Spinal cord (tissue), 10 donors: ENCODE data around the gene TCEAL9. TPM values are rescaled to one million over a fixed set of nuclear protein-coding genes. Genes with fewer than 3 reads are reported as not detected.

Experiments
- DNase-seq, 6 donors: peaks; one replicate each; pipeline versions ENCODE4 v3.0.0 to v3.0.0-alpha.2; 2013 to 2015; ENCODE audit warnings: low spot score in 6 of 6, low read depth in 4 of 6
- H3K27ac ChIP-seq: one replicate; pipeline ENCODE4 v1.5.1; 2013; ENCODE audit warnings: low read depth, low read length, control low read depth
- H3K27me3 ChIP-seq: one replicate; pipeline ENCODE4 v1.6.1; 2013; ENCODE audit warnings: low read length; ENCODE audit not compliant: control insufficient read depth, insufficient read depth
- H3K36me3 ChIP-seq: one replicate; pipeline ENCODE4 v1.6.1; 2013; ENCODE audit warnings: low read length; ENCODE audit not compliant: control insufficient read depth, insufficient read depth
- H3K4me1 ChIP-seq: one replicate; pipeline ENCODE4 v1.6.1; 2013; ENCODE audit warnings: low read length; ENCODE audit not compliant: control insufficient read depth, insufficient read depth
- H3K4me3 ChIP-seq: one replicate; pipeline ENCODE4 v1.5.1; 2013; ENCODE audit warnings: low read depth, low read length, control low read depth
- H3K9me3 ChIP-seq: one replicate; pipeline ENCODE4 v1.6.1; 2013; ENCODE audit warnings: low read length; ENCODE audit not compliant: control insufficient read depth, insufficient read depth
- WGBS: methylation state at CpG from one replicate; pipeline ENCODE4 v1.1.5; 2013; ENCODE audit warnings: missing lambda C conversion rate; ENCODE audit not compliant: insufficient coverage; 5-methylcytosine and 5-hydroxymethylcytosine counted together
- polyA plus RNA-seq, 2 donors: library from polyadenylated mRNA; unstranded; fragments of 120-200 nt; gene quantifications; one replicate each; pipeline ENCODE4 v1.2.1, GENCODE V29; 2013; ENCODE audit not compliant: insufficient read length in 2 of 2
- small RNA-seq: library from RNA; depleted of rRNA; stranded (forward); fragments of <200 nt; gene quantifications from one replicate; pipeline ENCODE3, GENCODE V24; 2014; ENCODE audit warnings: low replicate concordance
- total RNA-seq, 2 donors: library from RNA; depleted of rRNA in 1 of 2; stranded (reverse); fragments of 120-200 nt in 1 of 2; fragments of >200 nt in 1 of 2; gene quantifications; one replicate each; pipeline versions ENCODE4 v1.2.3 to v1.2.4, GENCODE V29; 2013 to 2014
- donor health status: healthy.

TCEAL9 gene
- total and polyA plus RNA-seq, 4 donors: 63.8 to 111 (median 103) TPM

- Histone ChIP-seq H3K36me3 (no peaks in the 10 kb centered on the region), H3K9me3 (no peaks in the 10 kb centered on the region), H3K27me3 (peaks cover 7% of the 10 kb centered on the region), H3K4me3 (peak overlapping the region; percentile 65), H3K4me1 (no peaks in the 10 kb centered on the region), H3K27ac (no peak overlapping the region)
- DNase-seq: no peak
- 10% methylated on average over 6 of the region's 7 CpGs for WGBS
Observed at GRCh38 chrX:103405009-103405333, 48.7 kb downstream of the TCEAL9 start.

GRCh38 chrX:103406256-103406655, 50.0 kb downstream of the TCEAL9 start:
- peak in 1 of 6 donors; percentile 0 for DNase-seq
- Histone ChIP-seq H3K9me3 (no peaks in the 10 kb centered on the region), H3K4me3 (no peak overlapping the region), H3K4me1 (no peaks in the 10 kb centered on the region), H3K36me3 (no peaks in the 10 kb centered on the region), H3K27ac (no peak overlapping the region), H3K27me3 (peaks cover 4% of the 10 kb centered on the region)
- no CpG with 5 or more reads among the region's 1 CpG for WGBS

DNA sequence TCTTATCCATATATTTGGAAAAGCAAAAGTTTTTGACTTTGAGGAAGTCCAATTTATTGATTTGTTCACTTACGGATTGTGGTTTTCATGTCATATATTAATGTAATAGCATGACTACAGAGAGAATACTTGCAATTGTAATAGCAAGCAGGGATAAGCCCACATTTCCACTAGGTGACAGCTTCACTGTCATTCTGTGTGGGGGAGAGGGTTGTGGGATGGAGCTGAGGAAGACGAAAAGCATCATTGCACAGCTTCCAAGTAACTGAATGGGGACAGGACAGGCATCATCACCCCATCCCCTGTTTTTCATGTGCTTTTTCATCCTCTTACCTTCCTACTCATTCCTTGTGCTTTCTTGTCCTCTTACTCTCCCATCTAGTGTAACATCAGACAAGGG, 51.5 kb downstream of the TCEAL9 start:
- Histone ChIP-seq H3K4me3 (no peak overlapping the region), H3K27me3 (peaks cover 4% of the 10 kb centered on the region)

More for the DNA sequence above, 51.5 kb downstream of the TCEAL9 start:
- no peaks in the 10 kb centered on the region for H3K36me3 ChIP-seq
- no peak for DNase-seq
- H3K27ac ChIP-seq: no peak overlapping the region
- no CpG with 5 or more reads among the region's 2 CpGs for WGBS
- H3K9me3 ChIP-seq: no peaks in the 10 kb centered on the region
- no peaks in the 10 kb centered on the region for H3K4me1 ChIP-seq

Small RNA genes within 50 kb of the gene (small RNA-seq; reads per million reads assigned to genes)
- not detected for gene Z92846.1

Other genes starting within 250 kb of the TCEAL9 start
- 100 to 1,000 TPM in 1 of 2 donors, 10 to 100 TPM in 1; 92.5 to 106 TPM for gene BEX4, start 141.4 kb upstream of the TCEAL9 start, total RNA-seq
- gene BEX4, start 141.4 kb upstream of the TCEAL9 start, polyA plus RNA-seq: 100 to 1,000 TPM; 251 to 293 TPM
- 100 to 1,000 TPM; 119 to 120 TPM for gene TCEAL8, start 101.4 kb upstream of the TCEAL9 start, total RNA-seq
- gene TCEAL8, start 101.4 kb upstream of the TCEAL9 start, polyA plus RNA-seq: 100 to 1,000 TPM in 1 of 2 donors, 10 to 100 TPM in 1; 80.8 to 100 TPM
- 10 to 100 TPM in 1 of 2 donors, 1 to 10 TPM in 1; 7.9 to 11.9 TPM for gene TCEAL5, start 79.8 kb upstream of the TCEAL9 start, total RNA-seq
- 10 to 100 TPM; 59.0 to 65.0 TPM for gene TCEAL5, start 79.8 kb upstream of the TCEAL9 start, polyA plus RNA-seq
- 10 to 100 TPM; 61.2 to 82.5 TPM for gene BEX2, start 45.5 kb upstream of the TCEAL9 start, total RNA-seq
- gene BEX2, start 45.5 kb upstream of the TCEAL9 start, polyA plus RNA-seq: 100 to 1,000 TPM; 198 to 223 TPM
- gene TCEAL7, start 26.3 kb upstream of the TCEAL9 start, total RNA-seq: 100 to 1,000 TPM in 1 of 2 donors, 10 to 100 TPM in 1; 45.2 to 142 TPM
- 100 to 1,000 TPM; 118 to 155 TPM for gene TCEAL7, start 26.3 kb upstream of the TCEAL9 start, polyA plus RNA-seq
- gene BEX3, start 20.0 kb downstream of the TCEAL9 start, total RNA-seq: 100 to 1,000 TPM; 276 to 518 TPM
- 100 to 1,000 TPM; 795 to 830 TPM for gene BEX3, start 20.0 kb downstream of the TCEAL9 start, polyA plus RNA-seq
- 1 to 10 TPM in 1 of 2 donors, under 1 TPM in 1; 0.88 to 1.2 TPM for gene RAB40A, start 163.0 kb downstream of the TCEAL9 start, total RNA-seq
- gene RAB40A, start 163.0 kb downstream of the TCEAL9 start, polyA plus RNA-seq: 1 to 10 TPM; 2.9 to 3.0 TPM
- gene TCEAL4, start 229.0 kb downstream of the TCEAL9 start, total RNA-seq: 100 to 1,000 TPM in 1 of 2 donors, 10 to 100 TPM in 1; 40.8 to 115 TPM
- gene TCEAL4, start 229.0 kb downstream of the TCEAL9 start, polyA plus RNA-seq: 100 to 1,000 TPM; 210 to 224 TPM